HepG2 (cell line): ENCODE measurements around the gene CFAP73. TPM values are rescaled to one million over a fixed set of nuclear protein-coding genes. Genes with fewer than 3 reads are reported as not detected.
A peak's percentile ranks its signal among the peaks of the same experiment; 100 is the strongest.

Experiments
- ATAC-seq: fragments of 200-7000 bp; cut with Tn5 transposase; 3 replicates; pipeline ENCODE4 v1.9.1; 2020; ENCODE audit warnings: mild to moderate bottlenecking, moderate library complexity
- BruUV-seq: library from RNA; stranded (reverse); fragments of 400-500 nt; replicated peaks from 2 replicates; lab custom pipeline; 2021; lab: Mats Ljungman, UMichigan
- CTCF ChIA-PET: fragments of 300-600 bp; formaldehyde crosslinking; extraction: SDS; loops from one replicate; lab custom pipeline; 2021; ENCODE audit warnings: low total read pairs, inconsistent platforms, low intra/inter-chr PET ratio; lab: Yijun Ruan, JAX
- POLR2A ChIA-PET: fragments of 350-600 bp; sonication (Branson Sonifier 250); formaldehyde crosslinking; loops from one replicate; lab custom pipeline; 2020; ENCODE audit warnings: antibody characterized with exemption, inconsistent platforms; lab: Yijun Ruan, JAX
- DNase-seq: peaks from one replicate; pipeline ENCODE4 v3.0.0-alpha.2; 2015; ENCODE audit warnings: low spot score
- FAIRE-seq: peaks from 3 replicates; lab custom pipeline; 2011; peaks lifted over from hg19 to GRCh38; lab: Jason Lieb, UNC
- H2AFZ ChIP-seq: one replicate; pipeline ENCODE4 v1.6.1; 2011; ENCODE audit warnings: low read length, inconsistent platforms
- H3K27ac ChIP-seq: fragments of 300-600 bp; 3 replicates; pipeline ENCODE4 v1.8.0; 2011; ENCODE audit warnings: mixed run types, mild to moderate bottlenecking, mixed read lengths, low read length, inconsistent platforms; ENCODE audit not compliant: insufficient read depth; ENCODE audit errors: extremely low read length
- H3K27me3 ChIP-seq, 2 experiments: fragments of 200-600 bp in 1 of 2; 2 replicates in 1 of 2; 3 replicates in 1 of 2; pipeline versions ENCODE4 v1.6.0 to v1.8.0; 2011; ENCODE audit warnings: low read length in 2 of 2, mild to moderate bottlenecking in 2 of 2, moderate library complexity in 2 of 2, inconsistent platforms in 1 of 2; ENCODE audit not compliant: insufficient read depth in 2 of 2, control insufficient read depth in 1 of 2
- H3K36me3 ChIP-seq, 2 experiments: fragments of 200-600 bp in 1 of 2; replicated peaks in 1 of 2; 2 replicates in 1 of 2; 3 replicates in 1 of 2; pipeline versions ENCODE4 v1.5.1 to v1.8.0; 2011; ENCODE audit warnings: low read length in 2 of 2, inconsistent platforms in 1 of 2; ENCODE audit not compliant: insufficient read depth in 2 of 2, control insufficient read depth in 1 of 2
- H3K4me1 ChIP-seq: 2 replicates; pipeline ENCODE4 v1.5.1; 2012; ENCODE audit warnings: low read length, inconsistent platforms; ENCODE audit not compliant: insufficient read depth
- H3K4me2 ChIP-seq: 2 replicates; pipeline ENCODE4 v1.6.0; 2011; ENCODE audit warnings: low read depth, low read length, inconsistent platforms
- H3K4me3 ChIP-seq, 3 experiments: fragments of 200-600 bp in 1 of 3; sonication (generic), shearing (Covaris generic) in 1 of 3; replicated peaks in 1 of 3; 2 replicates each; pipeline ENCODE4 v1.5.1; 2011 to 2016; ENCODE audit warnings: low read length in 3 of 3, inconsistent platforms in 2 of 3, low read depth in 2 of 3, mild to moderate bottlenecking in 2 of 3, control low read depth in 1 of 3, mixed read lengths in 1 of 3; ENCODE audit not compliant: insufficient read depth in 1 of 3
- H3K79me2 ChIP-seq: one replicate; pipeline ENCODE4 v1.6.1; 2011; ENCODE audit warnings: low read length, inconsistent platforms; ENCODE audit not compliant: insufficient read depth
- H3K9ac ChIP-seq: 2 replicates; pipeline ENCODE4 v1.6.0; 2011; ENCODE audit warnings: mild to moderate bottlenecking, low read depth, low read length, inconsistent platforms; ENCODE audit not compliant: insufficient read depth
- H3K9me3 ChIP-seq: 2 replicates; pipeline ENCODE4 v1.5.1; 2012; ENCODE audit warnings: mild to moderate bottlenecking, low read length
- H4K20me1 ChIP-seq: 2 replicates; pipeline ENCODE4 v1.6.0; 2011; ENCODE audit warnings: inconsistent platforms, mild to moderate bottlenecking, low read length, moderate library complexity; ENCODE audit not compliant: insufficient read depth
- ARHGAP35 ChIP-seq: sonication (generic); formaldehyde crosslinking; IDR thresholded peaks from 2 replicates; pipeline ENCODE4 v1.9.0; 2022; ENCODE audit warnings: mild to moderate bottlenecking, inconsistent platforms, moderate library complexity, missing genetic modification reagents, borderline replicate concordance
- CEBPB ChIP-seq: IDR thresholded peaks from 2 replicates; pipeline ENCODE4 v1.6.1; 2011; ENCODE audit warnings: low read depth, low read length, improper control_type of control experiment, borderline replicate concordance
- DMAP1 ChIP-seq: IDR thresholded peaks from 2 replicates; pipeline ENCODE4 v1.6.1; 2016
- DR1 ChIP-seq: sonication (generic); formaldehyde crosslinking; IDR thresholded peaks from 2 replicates; pipeline ENCODE4 v1.8.0; 2021; ENCODE audit warnings: mild to moderate bottlenecking, missing genetic modification reagents, inconsistent platforms
- EED ChIP-seq: sonication (generic); formaldehyde crosslinking; IDR thresholded peaks from 2 replicates; pipeline ENCODE4 v1.5.0; 2020; ENCODE audit warnings: mild to moderate bottlenecking, missing genetic modification reagents
- GZF1 ChIP-seq: sonication (generic); formaldehyde crosslinking; IDR thresholded peaks from 2 replicates; pipeline ENCODE4 v1.5.1; 2020; ENCODE audit warnings: mild to moderate bottlenecking, missing genetic modification reagents
- KDM4B ChIP-seq: sonication (generic); formaldehyde crosslinking; IDR thresholded peaks from 2 replicates; pipeline ENCODE4 v1.4.0; 2020; ENCODE audit warnings: missing genetic modification reagents
- RFXANK ChIP-seq: IDR thresholded peaks from 2 replicates; pipeline ENCODE4 v1.6.1; 2016
- STAT5B ChIP-seq: sonication (generic); formaldehyde crosslinking; IDR thresholded peaks from 2 replicates; pipeline ENCODE4 v1.4.0; 2020; ENCODE audit warnings: missing genetic modification reagents
- ZFAT ChIP-seq: sonication (generic); formaldehyde crosslinking; conservative IDR thresholded peaks from 2 replicates; pipeline ENCODE4 v1.8.1; 2023; ENCODE audit warnings: missing genetic modification reagents, inconsistent platforms
- ZMYM2 ChIP-seq: sonication (generic); formaldehyde crosslinking; IDR thresholded peaks from 2 replicates; pipeline ENCODE4 v1.8.0; 2022; ENCODE audit warnings: mild to moderate bottlenecking, missing genetic modification reagents
- ZMYM4 ChIP-seq: sonication (generic); formaldehyde crosslinking; IDR thresholded peaks from 2 replicates; pipeline ENCODE4 v1.8.1; 2023; ENCODE audit warnings: mild to moderate bottlenecking, missing genetic modification reagents
- ZNF121 ChIP-seq: sonication (generic); formaldehyde crosslinking; IDR thresholded peaks from 2 replicates; pipeline ENCODE4 v1.5.0; 2020; ENCODE audit warnings: mild to moderate bottlenecking, missing genetic modification reagents
- ZNF234 ChIP-seq: sonication (generic); formaldehyde crosslinking; conservative IDR thresholded peaks from 2 replicates; pipeline ENCODE4 v1.5.1; 2020; ENCODE audit warnings: mild to moderate bottlenecking, missing genetic modification reagents
- ZNF251 ChIP-seq: sonication (generic); formaldehyde crosslinking; IDR thresholded peaks from 2 replicates; pipeline ENCODE4 v1.9.0; 2021; ENCODE audit warnings: mild to moderate bottlenecking, missing genetic modification reagents
- ZNF260 ChIP-seq: sonication (generic); formaldehyde crosslinking; IDR thresholded peaks from 2 replicates; pipeline ENCODE4 v1.4.0; 2020; ENCODE audit warnings: missing genetic modification reagents, low read depth, mild to moderate bottlenecking, borderline replicate concordance
- ZNF280D ChIP-seq: sonication (generic); formaldehyde crosslinking; IDR thresholded peaks from 2 replicates; pipeline ENCODE4 v1.5.1; 2020; ENCODE audit warnings: mild to moderate bottlenecking, missing genetic modification reagents
- ZNF317 ChIP-seq: sonication (generic); formaldehyde crosslinking; IDR thresholded peaks from 2 replicates; pipeline ENCODE4 v1.5.0; 2020; ENCODE audit warnings: mild to moderate bottlenecking, missing genetic modification reagents
- ZNF362 ChIP-seq: sonication (generic); formaldehyde crosslinking; IDR thresholded peaks from 2 replicates; pipeline ENCODE4 v1.4.0; 2020; ENCODE audit warnings: missing genetic modification reagents, mild to moderate bottlenecking, borderline replicate concordance
- ZNF441 ChIP-seq: sonication (generic); formaldehyde crosslinking; IDR thresholded peaks from 2 replicates; pipeline ENCODE4 v1.7.0; 2021; ENCODE audit warnings: missing genetic modification reagents, borderline replicate concordance
- WGBS: methylation state at CpG from one replicate; pipeline ENCODE4 v1.1.6; 2017; ENCODE audit warnings: low lambda C conversion rate; 5-methylcytosine and 5-hydroxymethylcytosine counted together
- in situ Hi-C: cut with HindIII; loops from 2 replicates; pipeline ENCODE4 v1.10.0; 2017; ENCODE audit warnings: low pct_unique_long_range_greater_than_20kb; ENCODE audit not compliant: extremely low pct_ligation_motif_present
- intact Hi-C: fragments of 100-400 bp; cut with micrococcal nuclease; formaldehyde crosslinking; loops from one replicate; pipeline ENCODE4 v1.10.0; 2022; ENCODE audit not compliant: unreplicated experiment
- polyA plus RNA-seq, 8 experiments: library from polyadenylated mRNA; depleted of rRNA in 3 of 8; stranded (reverse) in 7 of 8; unstranded in 1 of 8; fragments of >200 nt; fragmentation: Illumina TruSeq in 4 of 8; extraction: Trizol in 4 of 8; gene quantifications; 2 replicates each; pipeline versions ENCODE4 v1.2.1 to v1.2.3, GENCODE V29; 2011 to 2016; ENCODE audit warnings: low read depth in 4 of 8, missing spikeins in 1 of 8, mixed read lengths in 1 of 8; ENCODE audit not compliant: insufficient read depth in 1 of 8
- total RNA-seq, 5 experiments: library from RNA; depleted of rRNA; stranded (reverse); fragments of >200 nt; fragmentation: Illumina TruSeq; extraction: Trizol; gene quantifications; 2 replicates each; pipeline ENCODE4 v1.2.3, GENCODE V29; 2016; ENCODE audit warnings: low read depth in 1 of 5

The CFAP73 gene
- total and polyA plus RNA-seq, 2 of the 13 experiments (the other 11 are each of a cell fraction or from before 2014, with no cell fraction given), result not detected

- ATAC-seq, result no peak
- in situ Hi-C loops (no loop called here), intact Hi-C loops (no loop called here)
- 0 out of 2 replicates have a peak overlapping the region, but pooled peaks have one; percentile 12 for H3K4me2 ChIP-seq
- no peak overlapping the region for H2AFZ ChIP-seq
- no peaks in the 10 kb centered on the region for H3K4me1 ChIP-seq
- FAIRE-seq, result no peak
- no peak overlapping the region for H3K4me3 ChIP-seq
- WGBS, result 25% methylated on average over 21 of the region's 21 CpGs
- no peak for DNase-seq
- H3K27me3 ChIP-seq, result peaks cover 0 to 1% of the 10 kb centered on the region in 2 experiments; a peak in 1 of 5 replicates
- ChIA-PET POLR2A (no interaction called here), CTCF (no interaction called here)
- TF ChIP-seq RFXANK (CRISPR knock-in tag) (no peak), STAT5B (CRISPR knock-in tag) (no peak), ZNF362 (CRISPR knock-in tag) (no peak), ZNF260 (no peak), ZNF121 (CRISPR knock-in tag) (no peak), ZMYM2 (CRISPR knock-in tag) (no peak), GZF1 (no peak), ZNF234 (CRISPR knock-in tag) (no peak), CEBPB (no peak), DR1 (no peak), ZNF441 (no peak), ZMYM4 (CRISPR knock-in tag) (no peak), ZNF251 (no peak), EED (no peak), KDM4B (CRISPR knock-in tag) (no peak), ARHGAP35 (CRISPR knock-in tag) (no peak), ZFAT (no peak), ZNF280D (no peak), DMAP1 (CRISPR knock-in tag) (no peak), ZNF317 (CRISPR knock-in tag) (no peak)
- H4K20me1 ChIP-seq, result no peaks in the 10 kb centered on the region
- H3K9ac ChIP-seq, result no peak overlapping the region
- H3K36me3 ChIP-seq, result no peaks in the 10 kb centered on the region
- no peak overlapping the region for H3K27ac ChIP-seq
- no TSS peak for BruUV-seq
- no peaks in the 10 kb centered on the region for H3K9me3 ChIP-seq
- no peaks in the 10 kb centered on the region for H3K79me2 ChIP-seq
These were observed 13.2 kb upstream of the CFAP73 start for GRCh38 chr12:113136128-113136989.
